HCT116 (cell line): ENCODE data around the gene RACK1. TPM values are rescaled to one million over a fixed set of nuclear protein-coding genes. Genes with fewer than 3 reads are reported as not detected.

Source experiments
- ATAC-seq: fragments of 200-7000 bp; cut with Tn5 transposase; 2 replicates; pipeline ENCODE4 v1.9.1; 2020; ENCODE audit warnings: mild to moderate bottlenecking, moderate library complexity
- BruUV-seq: library from RNA; stranded (reverse); fragments of 400-500 nt; replicated peaks from 2 replicates; lab custom pipeline; 2021; lab: Mats Ljungman, UMichigan
- CTCF ChIA-PET: fragments of 300-600 bp; sonication (Branson Sonifier 250); formaldehyde crosslinking; loops from one replicate; lab custom pipeline; 2021; ENCODE audit warnings: antibody characterized with exemption; lab: Charles Lee
- POLR2A ChIA-PET: fragments of 300-600, 350-600 bp; sonication (Branson Sonifier 250); formaldehyde crosslinking; loops from one replicate; lab custom pipeline; 2021; ENCODE audit warnings: antibody characterized with exemption; lab: Charles Lee
- RAD21 ChIA-PET, 2 experiments: fragments of 300-600 bp; sonication (Branson Sonifier 250); formaldehyde crosslinking; loops; one replicate each; lab custom pipeline; 2023; ENCODE audit warnings: low total read pairs in 2 of 2; ENCODE audit not compliant: uncharacterized antibody in 2 of 2, unreplicated experiment in 2 of 2, low non-redundant PET in 1 of 2; lab: Charles Lee
- DNase-seq: peaks from one replicate; pipeline ENCODE4 v3.0.0-alpha.2; 2010; ENCODE audit warnings: low read depth, low spot score
- H2AFZ ChIP-seq: fragments of 200-600 bp; shearing (Covaris generic), sonication (generic); 2 replicates; pipeline ENCODE4 v1.6.1; 2017; ENCODE audit warnings: low read depth, mixed run types, mixed read lengths, antibody characterized with exemption, low read length; ENCODE audit not compliant: poor library complexity, severe bottlenecking
- H3K27ac ChIP-seq: 2 replicates; pipeline ENCODE4 v1.5.1; 2012; ENCODE audit warnings: low read depth, low read length
- H3K27me3 ChIP-seq: fragments of 200-600 bp; sonication (generic); 2 replicates; pipeline ENCODE4 v1.6.1; 2016; ENCODE audit warnings: mixed run types, low read length, mixed read lengths; ENCODE audit not compliant: insufficient read depth
- H3K36me3 ChIP-seq, 2 experiments: fragments of 200-500 bp in 1 of 2; fragments of 200-600 bp in 1 of 2; sonication (Bioruptor generic) in 1 of 2; sonication (generic) in 1 of 2; 2 replicates each; pipeline versions ENCODE4 v1.5.1 to v1.6.1; 2014 to 2016; ENCODE audit warnings: low read length in 2 of 2, inconsistent platforms in 1 of 2, mixed read lengths in 1 of 2, mixed run types in 1 of 2; ENCODE audit not compliant: insufficient read depth in 2 of 2, control insufficient read depth in 1 of 2
- H3K4me1 ChIP-seq, 2 experiments: fragments of 200-600 bp in 1 of 2; sonication (generic) in 1 of 2; 2 replicates each; pipeline versions ENCODE4 v1.5.1 to v1.6.1; 2012 to 2017; ENCODE audit warnings: low read length in 2 of 2, inconsistent platforms in 1 of 2, mild to moderate bottlenecking in 1 of 2, mixed read lengths in 1 of 2, mixed run types in 1 of 2, moderate library complexity in 1 of 2; ENCODE audit not compliant: insufficient read depth in 2 of 2, control insufficient read depth in 1 of 2
- H3K4me2 ChIP-seq: fragments of 200-600 bp; sonication (generic); 2 replicates; pipeline ENCODE4 v1.6.1; 2017; ENCODE audit warnings: mixed run types, low read length, mixed read lengths
- H3K4me3 ChIP-seq, 2 experiments: fragments of 200-600 bp in 1 of 2; sonication (generic) in 1 of 2; replicated peaks in 1 of 2; 2 replicates each; pipeline ENCODE4 v1.5.1; 2011 to 2016; ENCODE audit warnings: low read length in 2 of 2, control low read depth in 1 of 2, low read depth in 1 of 2, mild to moderate bottlenecking in 1 of 2, mixed read lengths in 1 of 2, mixed run types in 1 of 2
- H3K79me2 ChIP-seq: fragments of 200-600 bp; sonication (generic); 2 replicates; pipeline ENCODE4 v1.6.1; 2017; ENCODE audit warnings: mild to moderate bottlenecking, mixed run types, low read length, moderate library complexity, mixed read lengths; ENCODE audit not compliant: insufficient read depth
- H3K9ac ChIP-seq: fragments of 200-600 bp; sonication (generic); 2 replicates; pipeline ENCODE4 v1.6.1; 2016; ENCODE audit warnings: low read length, mixed read lengths
- H3K9me2 ChIP-seq: fragments of 200-600 bp; sonication (generic), shearing (Covaris generic); 2 replicates; pipeline ENCODE4 v1.6.1; 2017; ENCODE audit warnings: mixed run types, mild to moderate bottlenecking, moderate library complexity; ENCODE audit not compliant: insufficient read depth
- H3K9me3 ChIP-seq, 2 experiments: fragments of 200-500 bp in 1 of 2; fragments of 200-600 bp in 1 of 2; sonication (Bioruptor generic) in 1 of 2; sonication (generic) in 1 of 2; 2 replicates each; pipeline ENCODE4 v1.6.1; 2014 to 2017; ENCODE audit warnings: low read length in 2 of 2, mixed read lengths in 2 of 2, inconsistent platforms in 1 of 2, low read depth in 1 of 2, mild to moderate bottlenecking in 1 of 2, mixed run types in 1 of 2, moderate library complexity in 1 of 2; ENCODE audit not compliant: control insufficient read depth in 1 of 2, insufficient read depth in 1 of 2
- H4K20me1 ChIP-seq: fragments of 200-600 bp; sonication (generic), shearing (Covaris generic); 2 replicates; pipeline ENCODE4 v1.6.1; 2017; ENCODE audit warnings: mixed run types, mild to moderate bottlenecking, moderate library complexity; ENCODE audit not compliant: insufficient read depth
- CBX3 ChIP-seq: IDR thresholded peaks from 2 replicates; pipeline ENCODE4 v1.6.1; 2012; ENCODE audit warnings: low read depth
- EZH2 ChIP-seq: fragments of 200-600 bp; sonication (generic); IDR thresholded peaks from 2 replicates; pipeline ENCODE4 v1.6.1; 2017; ENCODE audit warnings: antibody characterized with exemption, mixed run types
- POLR2A ChIP-seq: IDR thresholded peaks from 2 replicates; pipeline ENCODE4 v1.7.0; 2011; ENCODE audit warnings: borderline replicate concordance; ENCODE audit not compliant: insufficient read depth, insufficient read length; ENCODE audit errors: extremely low read depth
- POLR2AphosphoS5 ChIP-seq: IDR thresholded peaks from 2 replicates; pipeline ENCODE4 v1.6.1; 2011; ENCODE audit warnings: mild to moderate bottlenecking, low read depth, low read length, moderate library complexity
- SIN3A ChIP-seq: IDR thresholded peaks from 2 replicates; pipeline ENCODE4 v1.6.1; 2012; ENCODE audit warnings: low read depth
- SP1 ChIP-seq: IDR thresholded peaks from 2 replicates; pipeline ENCODE4 v1.6.1; 2012; ENCODE audit warnings: low read depth
- SRF ChIP-seq: IDR thresholded peaks from 2 replicates; pipeline ENCODE4 v1.6.1; 2012; ENCODE audit warnings: low read depth
- YY1 ChIP-seq: IDR thresholded peaks from 2 replicates; pipeline ENCODE4 v1.6.1; 2011; ENCODE audit warnings: low read length, low read depth, moderate library complexity, mild to moderate bottlenecking; ENCODE audit not compliant: insufficient replicate concordance; ENCODE audit errors: extremely low read depth
- ZFX ChIP-seq: fragments of 450-650 bp; IDR thresholded peaks from 2 replicates; pipeline ENCODE4 v1.6.1; 2017
- ZNF274 ChIP-seq: fragments of 200-500 bp; sonication (Bioruptor generic); IDR thresholded peaks from 2 replicates; pipeline ENCODE4 v1.6.1; 2014; ENCODE audit warnings: mild to moderate bottlenecking, low read depth, low read length, inconsistent platforms
- intact Hi-C: fragments of 100-400 bp; cut with micrococcal nuclease; formaldehyde crosslinking; loops from 2 replicates; pipeline ENCODE4 v1.10.0; 2022
- total RNA-seq: library from RNA; stranded (reverse); gene quantifications from one replicate; pipeline ENCODE4 v1.2.1, GENCODE V29; 2021; ENCODE audit not compliant: unreplicated experiment
- TF ChIP-seq, protein P1 (sequence below): IDR thresholded peaks from 2 replicates; pipeline ENCODE4 v1.6.1; 2012

The RACK1 gene
- total RNA-seq, 1 experiment from 2014 or later: 2,432 TPM

DNA sequence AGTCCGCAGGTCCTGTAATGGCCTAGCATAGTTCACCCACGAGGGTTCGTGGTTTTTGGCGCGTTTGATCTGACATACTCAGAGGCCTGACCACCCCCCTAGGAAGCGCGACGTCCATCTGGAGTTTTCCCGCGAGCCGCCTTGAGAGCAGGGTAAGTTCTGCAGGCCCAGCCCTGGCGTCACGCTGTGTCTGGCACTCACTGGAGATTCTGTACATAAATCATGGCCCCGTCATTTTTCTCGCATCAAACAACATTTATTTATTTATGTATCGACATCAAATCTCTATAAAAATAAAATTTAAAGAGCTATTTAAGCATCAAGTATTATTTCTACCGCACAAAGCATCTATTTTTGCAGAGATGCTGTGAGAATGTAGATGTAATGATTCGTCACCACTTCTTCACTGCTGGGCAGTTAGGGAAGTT is 21.1 kb downstream of the RACK1 start (continued):
- TF ChIP-seq SRF (no peak), SP1 (no peak), SIN3A (no peak)

DNA sequence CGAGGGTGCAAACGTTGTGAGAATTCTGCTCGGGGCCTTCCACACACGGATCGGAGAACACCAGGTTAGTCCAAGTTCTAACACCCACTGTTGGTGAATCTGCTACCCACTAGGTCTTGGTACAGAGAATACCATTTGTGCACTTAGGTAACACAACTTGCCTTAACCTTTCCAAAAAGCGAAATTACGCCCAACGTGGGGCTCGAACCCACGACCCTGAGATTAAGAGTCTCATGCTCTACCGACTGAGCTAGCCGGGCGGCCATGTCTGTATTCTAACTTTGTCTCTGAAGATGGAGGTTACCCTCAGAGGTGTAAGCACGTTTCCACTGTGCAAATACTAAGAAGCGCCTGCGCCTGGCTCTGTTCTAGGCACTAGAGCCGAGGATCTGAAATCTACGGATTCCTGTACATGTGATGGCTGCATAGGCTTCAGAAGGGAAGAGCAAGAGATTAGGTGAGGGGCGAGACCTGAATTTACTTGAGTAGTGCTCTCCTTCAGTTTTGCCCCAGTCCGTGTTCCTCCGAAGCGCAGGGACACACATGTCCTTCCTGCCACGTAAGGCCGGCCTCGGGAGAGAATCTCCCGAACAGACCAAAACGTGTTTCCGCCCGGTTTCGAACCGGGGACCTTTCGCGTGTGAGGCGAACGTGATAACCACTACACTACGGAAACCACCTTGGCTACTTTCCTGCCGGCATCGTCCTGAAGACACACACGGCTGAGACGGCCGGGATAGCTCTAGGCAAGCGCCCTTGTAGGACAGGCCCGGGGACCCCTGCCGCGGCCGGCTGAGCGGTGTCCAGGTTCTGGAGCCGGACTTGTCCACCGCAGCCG is 21.7 kb downstream of the RACK1 start:
- Histone ChIP-seq H3K9me3 (no peaks in the 10 kb centered on the region), H4K20me1 (no peaks in the 10 kb centered on the region), H3K27ac (peak overlapping the region; percentile 92), H2AFZ (peak overlapping the region; percentile 79), H3K9ac (peak overlapping the region; percentile 88), H3K4me3 (peak overlapping the region; percentile 94 to 100), H3K36me3 (peaks cover 3 to 4% of the 10 kb centered on the region in 2 experiments; a peak in 2 of 4 replicates), H3K9me2 (no peaks in the 10 kb centered on the region), H3K27me3 (no peaks in the 10 kb centered on the region), H3K79me2 (peaks cover 32% of the 10 kb centered on the region), H3K4me1 (peaks cover 22 to 49% of the 10 kb centered on the region in 2 experiments), H3K4me2 (peak overlapping the region; percentile 100)
- POLR2A ChIA-PET: interaction anchor here (0.6 to 2.8 kb wide), 8 partner anchors 15 to 48 kb away, joined by 3 to 22 read pairs (median 4); partner anchors contain the start of gene TRIM7
- RAD21 ChIA-PET: interaction anchor here in 1 of 2 experiments (0.5 kb wide), 1 partner anchor 1012 kb away, joined by 4 read pairs; no protein-coding TSS in a partner anchor
- intact Hi-C loops: loop anchor here (1.0 to 5.0 kb wide), 3 partner anchors 15 to 50 kb away; no protein-coding TSS in a partner anchor
- CTCF ChIA-PET: no interaction called here
- peak; percentile 93 for DNase-seq
- TF ChIP-seq CBX3: no peak
- no peak for TF ChIP-seq POLR2A
- no peak for TF ChIP-seq EZH2
- TF ChIP-seq, protein P1, sequence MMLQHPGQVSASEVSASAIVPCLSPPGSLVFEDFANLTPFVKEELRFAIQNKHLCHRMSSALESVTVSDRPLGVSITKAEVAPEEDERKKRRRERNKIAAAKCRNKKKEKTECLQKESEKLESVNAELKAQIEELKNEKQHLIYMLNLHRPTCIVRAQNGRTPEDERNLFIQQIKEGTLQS: no peak
- TF ChIP-seq ZNF274: no peak
- TF ChIP-seq POLR2AphosphoS5: peak; percentile 52
- peak; percentile 35; the same call in 1 of the 2 replicates for TF ChIP-seq ZFX
- peak; percentile 87 for TF ChIP-seq YY1
- peak; percentile 60 for ATAC-seq
- BruUV-seq: no TSS peak
